GM10847 (cell line): ENCODE measurements around the gene SSRP1.

Source experiments
- POLR2A ChIP-seq: IDR thresholded peaks from 2 replicates; pipeline ENCODE4 v1.6.1; 2011; ENCODE audit not compliant: insufficient read length; ENCODE audit errors: extremely low read depth

Gene SSRP1

DNA sequence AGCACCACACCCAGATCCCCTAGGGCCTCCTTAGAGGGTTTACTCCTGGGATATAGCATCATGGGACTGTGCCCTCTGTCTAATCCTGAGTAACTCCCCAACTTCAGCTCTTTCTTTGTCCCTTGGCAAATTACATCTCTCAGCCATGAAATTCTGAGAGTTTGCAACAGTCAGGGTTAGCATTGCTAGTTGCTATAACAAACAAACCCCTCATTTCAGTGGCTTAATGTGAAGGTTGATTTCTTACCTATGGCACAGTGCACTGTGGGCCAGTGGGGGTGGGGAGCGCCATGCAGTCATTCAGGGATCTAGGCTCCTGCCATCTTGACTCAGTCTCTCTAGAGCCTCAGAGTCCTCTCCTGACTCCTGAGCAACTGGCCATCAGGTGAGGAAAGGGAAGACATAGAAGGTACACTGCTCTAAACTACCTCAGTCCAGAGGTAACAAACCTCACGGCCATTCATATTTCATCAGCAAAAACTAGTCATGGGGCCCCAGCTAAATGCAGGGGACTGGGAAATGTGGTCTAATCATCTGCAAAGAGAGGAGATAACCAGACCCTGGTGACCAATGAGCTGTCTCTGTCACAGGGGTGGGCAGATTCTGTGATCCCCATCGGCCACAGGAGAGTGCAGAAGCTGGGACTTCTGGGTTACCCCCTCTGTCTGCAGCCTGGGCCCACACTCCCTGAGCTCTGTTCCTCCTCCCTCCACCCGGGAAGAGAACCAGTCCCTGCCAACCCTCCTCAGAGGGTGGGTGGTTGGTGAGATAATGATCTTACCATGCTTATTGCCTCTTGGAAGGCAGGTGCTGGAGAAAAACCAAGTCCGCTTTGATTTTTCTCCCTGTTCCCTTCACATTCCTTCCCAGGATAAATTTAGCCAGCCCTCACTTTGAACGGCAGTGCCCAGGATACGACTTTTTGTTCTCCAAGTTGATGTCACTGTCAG, 27.7 kb upstream of the SSRP1 start:
- no peak for TF ChIP-seq POLR2A

DNA sequence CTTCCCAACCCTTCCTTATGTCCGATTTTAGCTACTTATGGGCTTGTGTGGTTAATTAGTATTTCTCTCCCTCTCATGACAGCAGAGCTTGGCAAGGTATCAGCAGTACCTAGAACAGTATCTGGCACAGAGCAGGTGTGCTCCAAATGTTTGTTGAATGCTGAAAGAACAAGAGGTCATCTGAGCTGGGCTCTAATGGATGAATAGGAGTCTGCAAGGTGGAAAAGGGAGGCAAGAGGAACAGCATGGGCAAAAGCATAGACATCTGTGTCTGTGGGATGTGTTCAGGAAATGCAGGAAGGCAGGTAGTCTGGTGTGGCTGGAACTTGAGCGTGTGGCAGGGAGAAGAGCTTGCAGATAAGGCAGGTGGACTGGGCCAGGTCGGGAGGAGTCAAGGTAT, 26.2 kb upstream of the SSRP1 start:
- TF ChIP-seq POLR2A: no peak

DNA sequence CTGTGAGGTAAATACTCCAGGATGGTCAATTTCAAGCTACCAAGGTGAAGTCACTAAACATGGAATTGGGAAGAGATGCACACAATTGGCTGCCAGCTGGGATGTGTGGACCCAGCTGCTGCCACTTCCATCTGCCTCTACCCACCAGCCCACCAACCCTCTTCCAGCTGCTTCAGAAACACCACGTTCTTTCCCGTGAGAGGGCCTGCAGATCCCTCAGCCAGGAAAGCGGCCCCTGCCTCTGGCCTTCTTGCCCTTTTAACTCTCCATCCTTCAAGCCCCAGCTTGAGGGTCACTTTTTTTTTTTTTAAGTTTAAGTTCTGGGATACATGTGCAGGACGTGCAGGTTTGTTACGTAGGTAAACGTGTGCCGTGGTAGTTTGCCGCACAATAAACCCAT, 25.3 kb upstream of the SSRP1 start:
- no peak for TF ChIP-seq POLR2A

DNA sequence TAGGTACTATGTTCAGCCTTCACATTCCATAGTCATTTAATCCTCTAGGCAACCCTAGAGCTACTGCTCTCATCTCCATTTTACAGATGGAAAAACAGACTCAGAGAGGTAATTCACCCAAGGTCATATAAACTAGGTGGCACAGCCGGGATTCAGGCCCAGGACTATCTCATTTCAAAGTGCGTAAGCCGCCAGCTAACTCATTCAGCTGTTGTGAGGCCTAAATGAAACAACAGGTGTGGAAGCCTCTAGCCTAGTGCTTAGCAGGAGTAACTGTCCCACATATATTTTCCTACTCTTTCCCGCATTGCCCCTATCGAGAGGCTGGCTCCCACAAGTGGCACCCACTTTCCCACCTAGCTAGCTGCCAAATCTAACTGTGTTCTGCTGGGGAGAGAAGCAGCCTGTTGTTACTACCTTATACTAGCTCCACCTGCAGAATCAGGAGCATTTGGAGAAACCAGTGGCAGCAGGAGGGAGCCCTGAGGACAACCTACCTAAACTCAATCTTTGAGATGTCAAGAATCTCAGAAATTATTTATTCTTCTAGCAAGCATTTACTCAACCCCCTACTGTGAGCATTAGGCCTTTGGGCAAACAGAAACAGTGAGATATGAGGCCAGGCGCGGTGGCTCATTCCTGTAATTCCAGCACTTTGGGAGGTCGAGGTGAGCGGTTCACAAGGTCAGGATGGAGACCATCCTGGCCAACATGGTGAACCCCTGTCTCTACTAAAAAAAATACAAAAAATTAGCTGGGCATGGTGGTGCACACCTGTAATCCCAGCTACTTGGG, 24.4 kb upstream of the SSRP1 start:
- no peak for TF ChIP-seq POLR2A

DNA sequence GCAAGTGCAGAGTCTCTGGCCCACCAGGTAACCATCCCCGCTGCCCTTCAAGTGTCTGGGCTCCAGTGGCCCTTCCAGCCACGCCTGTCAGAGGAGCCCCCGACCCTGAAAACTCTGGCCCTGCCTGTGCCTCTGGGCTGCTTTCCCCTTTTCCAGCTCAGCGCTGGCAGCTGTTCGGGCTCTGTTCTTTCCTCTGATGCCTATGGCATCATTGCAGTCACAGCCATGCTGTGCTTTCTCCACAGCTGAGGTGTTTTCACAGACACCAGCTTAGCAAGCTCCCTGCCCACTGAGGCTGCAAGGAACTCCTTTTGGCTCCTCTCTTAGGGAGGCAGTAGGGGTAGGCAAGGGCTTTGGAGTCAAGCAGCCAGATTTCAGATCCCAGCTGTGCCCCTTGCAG, 23.7 kb upstream of the SSRP1 start:
- TF ChIP-seq POLR2A: no peak

DNA sequence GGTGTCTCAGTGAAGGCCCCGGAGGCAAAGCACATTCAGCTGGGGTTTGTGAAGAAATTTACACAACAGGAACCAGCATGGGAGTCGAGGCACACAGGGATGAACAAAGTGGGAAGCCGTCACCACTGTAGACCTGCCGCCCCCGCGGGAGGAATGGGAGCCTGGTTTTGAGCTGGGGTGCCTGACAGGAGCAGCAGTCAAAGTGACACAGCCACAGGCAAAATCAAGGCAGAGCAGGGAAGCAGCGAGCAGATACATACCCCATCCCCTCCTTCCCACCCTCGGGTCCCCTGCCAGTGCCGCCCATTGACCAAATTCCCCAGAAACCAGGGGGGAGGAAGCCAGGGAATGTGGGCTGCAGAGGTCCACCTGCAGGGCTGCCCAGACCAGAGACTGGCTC, 23.3 kb upstream of the SSRP1 start:
- no peak for TF ChIP-seq POLR2A

DNA sequence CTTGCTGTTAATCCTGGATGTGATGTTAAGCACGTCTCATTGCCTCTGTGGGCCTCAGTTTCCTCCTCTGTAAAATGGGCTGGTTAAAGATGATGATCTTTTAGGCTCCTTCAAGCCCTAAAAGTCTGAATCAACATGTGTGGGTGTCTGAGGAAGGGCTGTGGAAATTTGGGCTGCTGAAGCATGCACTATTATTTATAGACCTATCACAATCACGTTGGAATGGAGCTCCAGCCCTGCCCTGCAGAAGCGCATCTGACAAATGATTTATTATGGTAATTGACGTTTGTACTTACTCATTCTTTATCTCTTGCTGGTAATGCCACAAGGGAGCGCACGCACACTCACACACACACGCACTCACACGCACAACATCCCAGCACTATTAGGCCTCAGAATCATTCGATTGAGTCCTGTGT, 22.9 kb upstream of the SSRP1 start:
- no peak for TF ChIP-seq POLR2A

DNA sequence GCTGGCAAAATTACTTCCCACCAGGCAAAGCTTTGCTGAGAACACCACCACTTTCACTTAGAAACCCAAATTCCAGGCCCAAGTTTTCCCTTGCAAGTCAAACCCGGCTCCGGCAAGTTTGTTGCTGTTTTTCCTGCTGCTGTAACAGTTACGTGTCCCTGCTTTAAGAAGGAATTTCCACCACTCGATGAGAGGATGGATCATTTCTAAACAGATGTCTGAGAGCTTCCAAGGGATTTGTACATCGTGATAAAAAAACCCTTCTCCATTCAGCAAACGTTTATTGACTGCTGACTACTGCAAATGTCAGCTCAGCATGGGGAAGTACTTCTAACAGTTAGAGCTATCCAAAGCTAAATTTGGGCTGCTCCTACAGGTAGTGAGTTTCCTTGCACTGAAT, 22.2 kb upstream of the SSRP1 start:
- no peak for TF ChIP-seq POLR2A

DNA sequence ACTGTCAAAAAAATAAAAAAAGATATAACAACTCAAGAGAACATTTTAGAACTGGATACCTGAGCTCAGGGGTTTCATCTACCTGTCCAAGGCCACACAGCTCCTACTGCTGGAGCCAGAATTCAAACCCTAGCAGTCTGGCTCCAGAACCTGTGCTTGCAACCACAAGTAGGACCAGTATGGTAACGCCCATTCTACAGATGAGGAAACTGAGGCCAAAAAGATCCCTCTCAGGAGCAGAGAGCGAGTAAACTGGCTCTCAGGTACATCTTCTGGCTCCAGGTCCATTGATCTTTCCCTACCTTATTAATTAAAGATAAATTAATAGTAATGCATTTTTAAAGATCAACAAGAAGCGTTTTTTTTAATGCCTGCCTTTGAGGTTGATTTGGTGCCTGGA, 21.6 kb upstream of the SSRP1 start:
- no peak for TF ChIP-seq POLR2A

DNA sequence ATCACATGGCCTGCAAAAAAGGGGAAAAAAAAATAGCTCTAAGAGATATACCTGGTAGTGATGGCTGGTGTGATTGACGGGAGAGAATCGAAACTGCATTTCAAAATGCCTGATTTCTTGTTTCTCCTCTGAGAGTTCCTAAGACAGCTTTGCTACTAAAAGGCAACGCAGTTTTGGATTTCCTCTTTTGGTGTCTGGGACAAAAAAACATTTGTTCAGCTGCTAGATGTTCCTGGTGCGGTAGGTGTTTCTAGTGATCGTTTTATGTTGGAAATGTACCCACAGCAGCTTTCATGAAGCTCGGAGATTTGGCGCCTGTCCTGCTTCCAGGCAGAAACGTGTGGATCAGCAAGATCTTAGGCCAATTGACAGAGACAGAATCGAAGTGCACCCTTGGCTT, 20.6 kb upstream of the SSRP1 start:
- no peak for TF ChIP-seq POLR2A

DNA sequence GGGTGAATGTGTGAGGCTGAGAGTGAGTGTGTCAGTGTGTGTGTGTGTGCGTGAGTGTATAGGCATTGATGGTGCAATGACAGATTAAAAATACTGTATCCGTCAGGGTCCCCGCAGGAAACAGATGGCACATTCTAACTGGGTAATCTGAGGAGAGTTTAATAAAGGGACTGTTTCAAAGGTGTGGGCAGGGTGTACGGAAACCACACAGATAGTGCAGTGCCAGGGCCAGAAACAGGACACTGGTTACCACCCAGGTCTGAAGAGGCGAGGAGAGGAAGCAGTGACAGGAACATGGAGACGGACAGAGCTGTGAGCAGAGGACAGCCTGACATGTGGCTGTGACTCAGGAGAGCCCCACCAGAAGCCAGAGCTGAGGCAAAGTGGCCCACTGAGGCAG, 19.0 kb upstream of the SSRP1 start:
- no peak for TF ChIP-seq POLR2A

DNA sequence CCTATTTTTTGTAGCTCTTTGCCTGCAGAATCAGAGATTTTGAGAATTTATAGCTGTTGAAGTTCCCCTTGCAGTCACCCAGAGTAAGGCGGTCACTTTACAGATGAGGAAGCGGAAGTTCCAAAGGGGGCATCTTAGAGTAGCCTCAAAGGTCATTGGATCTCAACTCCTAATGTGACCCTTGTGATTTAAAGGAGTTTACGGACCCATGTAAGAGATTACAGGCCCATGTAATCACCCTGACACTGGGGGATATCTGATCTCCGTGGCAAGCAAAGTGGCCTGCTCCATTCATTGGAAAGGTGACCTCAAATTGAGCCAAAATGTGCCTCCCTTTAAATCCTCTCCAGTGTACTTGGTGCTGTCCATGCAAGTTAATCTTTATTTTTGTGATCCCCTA, 18.2 kb upstream of the SSRP1 start:
- TF ChIP-seq POLR2A: no peak

DNA sequence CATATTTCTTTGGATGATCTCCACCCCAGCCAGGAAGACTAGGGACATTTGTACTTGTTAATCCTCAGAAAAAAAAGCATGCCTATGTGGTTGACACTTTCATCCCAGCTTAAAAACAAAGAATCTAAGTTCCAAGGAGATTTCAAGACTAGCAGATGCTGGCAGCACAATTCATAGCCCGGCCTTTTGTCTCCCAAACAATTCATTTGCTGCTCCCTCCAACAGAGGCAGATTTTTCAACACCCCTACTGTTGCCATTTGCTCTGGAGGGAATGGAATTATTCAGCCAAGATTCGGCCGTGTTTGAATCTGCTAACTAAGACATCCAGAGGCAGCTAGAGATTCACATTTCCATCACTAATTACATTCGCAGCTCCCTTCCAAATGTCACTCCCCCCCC, 17.8 kb upstream of the SSRP1 start:
- no peak for TF ChIP-seq POLR2A

DNA sequence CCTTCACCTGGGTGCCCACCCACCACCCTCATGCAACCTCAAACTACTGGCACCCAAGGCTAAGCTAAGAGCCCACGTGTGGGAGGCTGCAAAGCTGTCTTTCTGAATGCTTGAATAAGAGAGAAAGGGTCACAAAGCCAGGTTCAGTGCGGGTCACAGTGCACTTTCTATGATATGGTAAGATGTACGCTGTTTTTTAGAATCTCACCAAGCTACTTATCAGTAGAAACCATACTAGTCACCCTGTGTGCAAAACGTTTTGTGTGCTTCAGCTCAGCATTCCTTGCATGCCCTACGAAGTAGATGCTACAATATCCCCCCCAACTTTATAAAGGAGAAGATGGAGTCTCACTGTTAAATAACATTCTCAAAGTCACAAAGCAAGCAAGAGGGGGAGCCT, 17.3 kb upstream of the SSRP1 start:
- no peak for TF ChIP-seq POLR2A

DNA sequence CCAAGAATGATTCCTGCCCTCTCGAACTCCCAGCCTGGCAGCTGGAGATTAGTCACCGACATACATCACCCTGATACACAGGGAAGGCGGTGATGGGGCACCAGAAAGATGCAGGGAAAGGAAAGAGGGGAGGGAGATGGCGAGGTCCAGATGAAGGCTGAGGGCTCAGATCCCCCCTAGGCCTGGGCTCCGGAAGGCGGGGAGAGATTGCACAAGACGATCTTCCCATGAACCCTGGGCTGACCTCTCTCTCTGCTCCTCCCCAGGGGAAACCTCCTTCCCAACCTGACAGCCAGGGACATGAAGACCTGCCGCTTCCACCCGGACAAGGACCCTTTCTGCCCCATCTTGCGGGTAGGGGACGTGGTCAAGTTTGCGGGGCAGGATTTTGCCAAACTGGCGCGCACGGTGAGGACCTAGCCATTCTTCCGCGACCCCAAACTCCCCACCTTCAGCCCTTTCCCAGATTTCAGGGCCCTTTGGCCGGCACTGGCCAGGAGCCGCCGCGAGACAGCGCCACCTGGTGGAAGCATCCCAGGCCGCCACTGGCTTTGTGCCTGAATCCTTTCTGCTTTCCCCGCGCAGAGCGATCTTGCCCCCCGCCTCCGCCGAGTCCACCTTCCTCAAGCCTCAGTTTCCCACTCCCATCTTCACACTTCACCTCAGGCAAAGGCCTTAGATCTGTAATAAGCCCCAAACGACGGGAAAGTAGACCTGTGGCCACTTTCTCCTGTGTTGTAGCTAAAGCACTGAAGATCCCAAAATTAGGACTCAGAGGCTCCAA, 14.0 kb upstream of the SSRP1 start:
- no peak for TF ChIP-seq POLR2A
